ENCODE measurements around the gene EME1. TPM values are rescaled to one million over a fixed set of nuclear protein-coding genes. Genes with fewer than 3 reads are reported as not detected.

The EME1 gene
- total and polyA plus RNA-seq, 2 of the 13 experiments (the other 11 are each of a cell fraction or from before 2014, with no cell fraction given), result 20.7 to 24.6 TPM

DNA sequence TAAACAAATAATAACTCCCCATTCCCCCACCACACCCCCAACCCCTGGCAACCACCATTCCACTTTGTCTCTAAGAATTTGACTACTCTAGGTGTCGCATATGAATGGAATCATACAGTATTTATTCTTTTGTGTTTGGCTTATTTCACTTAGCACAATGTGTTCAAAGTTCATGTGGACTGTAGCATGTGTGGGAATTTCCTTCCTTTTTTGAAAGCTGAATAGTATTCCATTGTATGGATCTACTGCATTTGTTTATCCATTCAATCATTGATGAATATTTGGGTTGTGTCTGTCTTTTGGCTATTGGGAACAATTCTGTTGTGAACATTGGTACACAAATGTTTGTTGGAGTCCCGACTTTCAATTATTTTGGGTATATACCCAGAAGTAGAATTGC is 49.7 kb downstream of the EME1 start (continued):
- TF ChIP-seq ZFP62 (CRISPR knock-in tag; IDR thresholded peaks at IDR 0.05), result no peak
- TF ChIP-seq, protein P1, sequence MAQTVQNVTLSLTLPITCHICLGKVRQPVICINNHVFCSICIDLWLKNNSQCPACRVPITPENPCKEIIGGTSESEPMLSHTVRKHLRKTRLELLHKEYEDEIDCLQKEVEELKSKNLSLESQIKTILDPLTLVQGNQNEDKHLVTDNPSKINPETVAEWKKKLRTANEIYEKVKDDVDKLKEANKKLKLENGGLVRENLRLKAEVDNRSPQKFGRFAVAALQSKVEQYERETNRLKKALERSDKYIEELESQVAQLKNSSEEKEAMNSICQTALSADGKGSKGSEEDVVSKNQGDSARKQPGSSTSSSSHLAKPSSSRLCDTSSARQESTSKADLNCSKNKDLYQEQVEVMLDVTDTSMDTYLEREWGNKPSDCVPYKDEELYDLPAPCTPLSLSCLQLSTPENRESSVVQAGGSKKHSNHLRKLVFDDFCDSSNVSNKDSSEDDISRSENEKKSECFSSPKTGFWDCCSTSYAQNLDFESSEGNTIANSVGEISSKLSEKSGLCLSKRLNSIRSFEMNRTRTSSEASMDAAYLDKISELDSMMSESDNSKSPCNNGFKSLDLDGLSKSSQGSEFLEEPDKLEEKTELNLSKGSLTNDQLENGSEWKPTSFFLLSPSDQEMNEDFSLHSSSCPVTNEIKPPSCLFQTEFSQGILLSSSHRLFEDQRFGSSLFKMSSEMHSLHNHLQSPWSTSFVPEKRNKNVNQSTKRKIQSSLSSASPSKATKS (CRISPR knock-in tag; IDR thresholded peaks at IDR 0.05), result no peak
- no peak for TF ChIP-seq NCOA1 (CRISPR knock-in tag; IDR thresholded peaks at IDR 0.05)
- TF ChIP-seq, protein P2, sequence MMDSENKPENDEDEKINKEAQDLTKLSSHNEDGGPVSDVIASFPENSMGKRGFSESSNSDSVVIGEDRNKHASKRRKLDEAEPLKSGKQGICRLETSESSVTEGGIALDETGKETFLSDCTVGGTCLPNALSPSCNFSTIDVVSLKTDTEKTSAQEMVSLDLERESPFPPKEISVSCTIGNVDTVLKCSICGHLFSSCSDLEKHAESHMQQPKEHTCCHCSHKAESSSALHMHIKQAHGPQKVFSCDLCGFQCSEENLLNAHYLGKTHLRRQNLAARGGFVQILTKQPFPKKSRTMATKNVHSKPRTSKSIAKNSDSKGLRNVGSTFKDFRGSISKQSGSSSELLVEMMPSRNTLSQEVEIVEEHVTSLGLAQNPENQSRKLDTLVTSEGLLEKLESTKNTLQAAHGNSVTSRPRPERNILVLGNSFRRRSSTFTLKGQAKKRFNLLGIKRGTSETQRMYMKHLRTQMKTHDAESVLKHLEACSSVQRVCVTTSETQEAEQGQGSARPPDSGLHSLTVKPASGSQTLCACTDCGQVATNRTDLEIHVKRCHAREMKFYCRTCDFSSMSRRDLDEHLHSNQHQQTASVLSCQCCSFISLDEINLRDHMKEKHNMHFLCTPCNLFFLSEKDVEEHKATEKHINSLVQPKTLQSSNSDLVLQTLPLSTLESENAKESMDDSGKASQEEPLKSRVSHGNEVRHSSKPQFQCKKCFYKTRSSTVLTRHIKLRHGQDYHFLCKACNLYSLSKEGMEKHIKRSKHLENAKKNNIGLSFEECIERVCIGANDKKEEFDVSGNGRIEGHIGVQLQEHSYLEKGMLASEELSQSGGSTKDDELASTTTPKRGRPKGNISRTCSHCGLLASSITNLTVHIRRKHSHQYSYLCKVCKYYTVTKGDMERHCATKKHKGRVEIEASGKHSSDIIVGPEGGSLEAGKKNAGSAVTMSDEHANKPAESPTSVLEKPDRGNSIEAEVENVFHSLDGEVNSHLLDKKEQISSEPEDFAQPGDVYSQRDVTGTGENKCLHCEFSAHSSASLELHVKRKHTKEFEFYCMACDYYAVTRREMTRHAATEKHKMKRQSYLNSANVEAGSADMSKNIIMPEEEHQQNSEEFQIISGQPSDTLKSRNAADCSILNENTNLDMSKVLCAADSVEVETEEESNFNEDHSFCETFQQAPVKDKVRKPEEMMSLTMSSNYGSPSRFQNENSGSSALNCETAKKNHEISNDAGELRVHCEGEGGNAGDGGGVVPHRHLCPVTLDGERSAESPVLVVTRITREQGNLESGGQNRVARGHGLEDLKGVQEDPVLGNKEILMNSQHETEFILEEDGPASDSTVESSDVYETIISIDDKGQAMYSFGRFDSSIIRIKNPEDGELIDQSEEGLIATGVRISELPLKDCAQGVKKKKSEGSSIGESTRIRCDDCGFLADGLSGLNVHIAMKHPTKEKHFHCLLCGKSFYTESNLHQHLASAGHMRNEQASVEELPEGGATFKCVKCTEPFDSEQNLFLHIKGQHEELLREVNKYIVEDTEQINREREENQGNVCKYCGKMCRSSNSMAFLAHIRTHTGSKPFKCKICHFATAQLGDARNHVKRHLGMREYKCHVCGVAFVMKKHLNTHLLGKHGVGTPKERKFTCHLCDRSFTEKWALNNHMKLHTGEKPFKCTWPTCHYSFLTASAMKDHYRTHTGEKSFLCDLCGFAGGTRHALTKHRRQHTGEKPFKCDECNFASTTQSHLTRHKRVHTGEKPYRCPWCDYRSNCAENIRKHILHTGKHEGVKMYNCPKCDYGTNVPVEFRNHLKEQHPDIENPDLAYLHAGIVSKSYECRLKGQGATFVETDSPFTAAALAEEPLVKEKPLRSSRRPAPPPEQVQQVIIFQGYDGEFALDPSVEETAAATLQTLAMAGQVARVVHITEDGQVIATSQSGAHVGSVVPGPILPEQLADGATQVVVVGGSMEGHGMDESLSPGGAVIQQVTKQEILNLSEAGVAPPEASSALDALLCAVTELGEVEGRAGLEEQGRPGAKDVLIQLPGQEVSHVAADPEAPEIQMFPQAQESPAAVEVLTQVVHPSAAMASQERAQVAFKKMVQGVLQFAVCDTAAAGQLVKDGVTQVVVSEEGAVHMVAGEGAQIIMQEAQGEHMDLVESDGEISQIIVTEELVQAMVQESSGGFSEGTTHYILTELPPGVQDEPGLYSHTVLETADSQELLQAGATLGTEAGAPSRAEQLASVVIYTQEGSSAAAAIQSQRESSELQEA (CRISPR knock-in tag; IDR thresholded peaks at IDR 0.05; ENCODE audit: not compliant biosample characterization), result no peak
- TF ChIP-seq MTF1 (CRISPR knock-in tag; IDR thresholded peaks at IDR 0.05), result no peak
- TF ChIP-seq EHMT2 (IDR thresholded peaks at IDR 0.05; ENCODE audit: borderline replicate concordance, low read depth, low read length), result no peak; the same call in 1 of the 2 replicates
- TF ChIP-seq MBD4 (IDR thresholded peaks at IDR 0.05; ENCODE audit: borderline replicate concordance, low read length), result no peak
- no peak for TF ChIP-seq ELF4 (CRISPR knock-in tag; IDR thresholded peaks at IDR 0.05; ENCODE audit: borderline replicate concordance)
- TF ChIP-seq, protein P3, sequence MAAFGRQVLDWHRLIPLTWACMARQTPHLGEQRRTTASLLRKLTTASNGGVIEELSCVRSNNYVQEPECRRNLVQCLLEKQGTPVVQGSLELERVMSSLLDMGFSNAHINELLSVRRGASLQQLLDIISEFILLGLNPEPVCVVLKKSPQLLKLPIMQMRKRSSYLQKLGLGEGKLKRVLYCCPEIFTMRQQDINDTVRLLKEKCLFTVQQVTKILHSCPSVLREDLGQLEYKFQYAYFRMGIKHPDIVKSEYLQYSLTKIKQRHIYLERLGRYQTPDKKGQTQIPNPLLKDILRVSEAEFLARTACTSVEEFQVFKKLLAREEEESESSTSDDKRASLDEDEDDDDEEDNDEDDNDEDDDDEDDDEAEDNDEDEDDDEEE (CRISPR knock-in tag; IDR thresholded peaks at IDR 0.05), result no peak
- no peak for TF ChIP-seq ZNF83 (CRISPR knock-in tag; IDR thresholded peaks at IDR 0.05; ENCODE audit: borderline replicate concordance)
- TF ChIP-seq SAP130 (CRISPR knock-in tag; IDR thresholded peaks at IDR 0.05; ENCODE audit: low read depth), result peak; percentile 73
- TF ChIP-seq NRL (CRISPR knock-in tag; IDR thresholded peaks at IDR 0.05; ENCODE audit: borderline replicate concordance), result no peak
- TF ChIP-seq TCF7L2 (IDR thresholded peaks at IDR 0.05; ENCODE audit: low read depth, low read length), result no peak
- no peak for TF ChIP-seq GABPA (IDR thresholded peaks at IDR 0.05; ENCODE audit: low read depth, low read length)
- TF ChIP-seq GABPA (CRISPR knock-in tag; IDR thresholded peaks at IDR 0.05; ENCODE audit: low read depth), result no peak
- no peak for TF ChIP-seq PHF8 (CRISPR knock-in tag; IDR thresholded peaks at IDR 0.05)
- TF ChIP-seq ADNP (CRISPR knock-in tag; IDR thresholded peaks at IDR 0.05), result no peak
- TF ChIP-seq, protein P4, sequence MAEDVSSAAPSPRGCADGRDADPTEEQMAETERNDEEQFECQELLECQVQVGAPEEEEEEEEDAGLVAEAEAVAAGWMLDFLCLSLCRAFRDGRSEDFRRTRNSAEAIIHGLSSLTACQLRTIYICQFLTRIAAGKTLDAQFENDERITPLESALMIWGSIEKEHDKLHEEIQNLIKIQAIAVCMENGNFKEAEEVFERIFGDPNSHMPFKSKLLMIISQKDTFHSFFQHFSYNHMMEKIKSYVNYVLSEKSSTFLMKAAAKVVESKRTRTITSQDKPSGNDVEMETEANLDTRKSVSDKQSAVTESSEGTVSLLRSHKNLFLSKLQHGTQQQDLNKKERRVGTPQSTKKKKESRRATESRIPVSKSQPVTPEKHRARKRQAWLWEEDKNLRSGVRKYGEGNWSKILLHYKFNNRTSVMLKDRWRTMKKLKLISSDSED (CRISPR knock-in tag; IDR thresholded peaks at IDR 0.05), result no peak
